Measurements from ENCODE around the gene CCDC107.
A peak's percentile ranks its signal among the peaks of the same experiment; 100 is the strongest.

CCDC107 gene

GRCh38 chr9:35662437-35662836, 4.3 kb downstream of the CCDC107 start:
- DNase-seq: no peak

DNA sequence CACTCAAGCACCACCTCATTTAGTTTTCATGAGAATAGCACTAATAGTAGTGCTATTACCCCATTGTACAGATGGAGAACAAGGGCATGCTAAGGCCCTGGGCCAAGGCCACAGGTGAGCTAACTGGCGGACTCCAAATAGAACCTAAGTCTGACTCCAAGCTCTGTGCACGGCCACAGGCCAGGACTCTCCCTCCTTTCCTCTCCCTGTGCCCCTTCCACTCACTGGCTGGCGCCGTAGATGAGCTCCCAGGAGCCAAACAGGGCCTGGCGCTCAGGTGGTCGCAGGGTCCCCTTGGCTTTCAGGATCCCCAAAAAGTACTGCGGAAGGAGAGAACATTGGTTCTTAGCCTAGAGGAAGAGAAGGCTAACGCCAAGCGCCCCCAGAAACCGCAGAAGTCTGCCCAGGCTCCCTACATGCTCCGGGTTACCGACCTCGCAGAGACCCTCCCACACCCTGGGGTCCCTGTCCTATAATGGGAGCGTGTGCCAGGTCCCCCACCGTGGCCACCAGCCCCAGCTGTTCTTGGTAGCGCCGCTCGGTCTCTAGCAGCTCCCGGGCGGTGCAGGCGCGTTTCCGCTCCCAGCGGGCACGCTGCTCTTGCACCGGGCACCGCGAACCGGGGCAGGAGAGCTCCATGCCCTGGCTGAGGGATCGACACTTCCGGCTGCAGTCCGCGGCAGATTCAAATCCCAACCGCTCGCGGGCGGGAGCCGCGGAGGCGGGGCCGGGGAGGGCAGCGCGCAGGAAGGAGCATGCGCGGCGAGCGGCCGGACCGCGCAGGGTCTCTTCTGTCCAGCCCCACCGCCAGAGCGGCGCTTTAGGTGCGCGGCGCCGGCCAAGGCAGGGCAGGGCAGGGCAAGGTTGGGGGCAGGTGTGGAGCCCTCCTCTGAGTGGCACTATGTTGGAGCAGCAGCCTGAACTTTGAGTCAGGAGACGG, 6.7 kb downstream of the CCDC107 start, which contains the start of gene ARHGEF39:
TSS of gene ARHGEF39 (minus strand) at position 665 of the 940 bp plus-strand sequence. CDS start at position 639, 26 bp downstream.
- peak; percentile 91 for DNase-seq

- DNase-seq: no peak
Measured at GRCh38 chr9:35665471-35665818, 7.4 kb downstream of the CCDC107 start.

DNA sequence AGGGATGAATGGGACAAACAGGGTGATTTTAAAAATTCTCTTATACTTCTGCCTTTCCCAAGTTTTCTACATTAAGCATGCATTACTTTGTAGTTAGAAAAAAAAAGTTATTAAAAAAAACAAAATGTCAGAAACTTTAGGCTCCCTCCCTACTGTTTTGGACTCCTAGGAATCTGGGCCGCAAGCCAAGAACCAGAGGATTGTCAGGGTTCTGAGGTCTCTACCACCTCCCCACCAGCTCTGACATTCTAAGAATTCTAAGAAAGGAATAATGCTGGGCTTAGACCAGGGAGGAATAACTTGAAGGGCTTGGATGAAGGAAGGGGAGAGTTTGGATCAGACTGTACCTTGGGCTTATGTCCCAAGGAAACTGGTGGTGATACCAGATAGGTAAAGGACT, 8.0 kb downstream of the CCDC107 start:
- no peak for DNase-seq

GRCh38 chr9:35666549-35666948, 8.5 kb downstream of the CCDC107 start:
- DNase-seq: no peak

GRCh38 chr9:35667939-35668338, 9.8 kb downstream of the CCDC107 start:
- no peak for DNase-seq

DNA sequence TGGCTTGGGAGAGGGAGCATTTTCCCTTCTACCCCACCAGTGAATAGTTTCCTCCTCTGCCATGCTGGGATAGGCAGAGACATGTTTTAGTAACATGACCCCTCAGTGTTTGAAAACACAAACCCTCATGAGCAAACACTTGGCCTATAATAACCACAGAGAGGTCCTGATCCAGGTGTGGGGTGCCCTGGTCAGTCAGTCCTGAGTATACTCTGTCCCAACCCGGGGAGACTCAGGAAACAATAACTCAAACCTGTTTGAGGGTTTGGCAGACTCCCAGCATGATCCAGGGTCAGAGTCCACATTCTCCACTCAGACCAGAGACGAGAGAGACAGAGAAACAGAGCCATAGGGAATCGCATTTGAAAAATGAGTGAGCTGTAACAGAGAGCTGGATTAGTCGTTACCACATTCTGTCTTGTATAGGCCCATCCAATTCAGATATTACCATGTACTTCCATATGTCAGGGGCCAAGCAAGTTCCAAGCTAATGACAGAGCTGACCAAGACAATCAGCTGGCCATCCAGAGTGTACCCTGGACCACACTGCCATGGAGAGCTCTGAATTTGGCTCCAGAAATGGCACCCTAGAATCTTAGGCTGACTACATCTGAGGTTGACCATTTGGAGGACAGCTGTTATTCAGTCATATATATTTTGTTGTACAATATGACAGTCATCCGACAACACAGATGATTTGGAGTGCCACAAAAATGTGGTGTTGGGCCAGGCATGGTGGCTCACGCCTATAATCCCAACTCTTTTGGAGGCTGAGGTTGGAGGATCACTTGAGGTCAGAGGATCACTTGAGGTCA, 11.4 kb downstream of the CCDC107 start:
- DNase-seq: no peak

DNA sequence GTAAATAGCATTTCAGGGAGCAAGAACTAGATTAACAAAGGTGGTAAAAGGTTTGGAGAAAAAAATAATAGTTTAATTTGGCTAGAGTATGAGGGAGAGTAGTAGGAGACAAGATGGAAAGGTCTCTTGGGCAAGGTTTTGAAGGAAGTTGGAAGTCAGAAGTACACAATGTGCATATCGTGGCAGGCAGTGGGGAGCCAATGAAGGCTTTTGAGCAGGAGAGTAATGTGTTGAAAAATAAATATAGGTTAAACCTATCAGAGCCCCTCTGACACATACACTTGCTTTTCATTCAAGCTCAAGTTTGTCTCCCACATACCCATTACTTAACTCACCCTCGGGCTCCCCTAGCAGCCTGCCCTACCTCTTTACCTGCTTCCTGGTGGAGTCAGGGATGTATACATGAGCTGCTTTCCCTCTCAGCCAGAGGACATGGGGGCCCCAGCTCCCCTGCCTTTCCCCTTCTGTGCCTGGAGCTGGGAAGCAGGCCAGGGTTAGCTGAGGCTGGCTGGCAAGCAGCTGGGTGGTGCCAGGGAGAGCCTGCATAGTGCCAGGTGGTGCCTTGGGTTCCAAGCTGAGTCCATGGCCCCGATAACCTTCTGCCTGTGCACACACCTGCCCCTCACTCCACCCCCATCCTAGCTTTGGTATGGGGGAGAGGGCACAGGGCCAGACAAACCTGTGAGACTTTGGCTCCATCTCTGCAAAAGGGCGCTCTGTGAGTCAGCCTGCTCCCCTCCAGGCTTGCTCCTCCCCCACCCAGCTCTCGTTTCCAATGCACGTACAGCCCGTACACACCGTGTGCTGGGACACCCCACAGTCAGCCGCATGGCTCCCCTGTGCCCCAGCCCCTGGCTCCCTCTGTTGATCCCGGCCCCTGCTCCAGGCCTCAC, 15.3 kb downstream of the CCDC107 start, which contains the start of gene CA9:
TSS of gene CA9 (plus strand) at position 797 of the 893 bp plus-strand sequence. CDS start at position 829, 32 bp downstream.
- peak; percentile 90 for DNase-seq

DNA sequence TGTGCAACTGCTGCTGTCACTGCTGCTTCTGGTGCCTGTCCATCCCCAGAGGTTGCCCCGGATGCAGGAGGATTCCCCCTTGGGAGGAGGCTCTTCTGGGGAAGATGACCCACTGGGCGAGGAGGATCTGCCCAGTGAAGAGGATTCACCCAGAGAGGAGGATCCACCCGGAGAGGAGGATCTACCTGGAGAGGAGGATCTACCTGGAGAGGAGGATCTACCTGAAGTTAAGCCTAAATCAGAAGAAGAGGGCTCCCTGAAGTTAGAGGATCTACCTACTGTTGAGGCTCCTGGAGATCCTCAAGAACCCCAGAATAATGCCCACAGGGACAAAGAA, 15.9 kb downstream of the CCDC107 start:
- DNase-seq: no peak

GRCh38 chr9:35675204-35675603, 17.1 kb downstream of the CCDC107 start:
- DNase-seq: no peak

DNA sequence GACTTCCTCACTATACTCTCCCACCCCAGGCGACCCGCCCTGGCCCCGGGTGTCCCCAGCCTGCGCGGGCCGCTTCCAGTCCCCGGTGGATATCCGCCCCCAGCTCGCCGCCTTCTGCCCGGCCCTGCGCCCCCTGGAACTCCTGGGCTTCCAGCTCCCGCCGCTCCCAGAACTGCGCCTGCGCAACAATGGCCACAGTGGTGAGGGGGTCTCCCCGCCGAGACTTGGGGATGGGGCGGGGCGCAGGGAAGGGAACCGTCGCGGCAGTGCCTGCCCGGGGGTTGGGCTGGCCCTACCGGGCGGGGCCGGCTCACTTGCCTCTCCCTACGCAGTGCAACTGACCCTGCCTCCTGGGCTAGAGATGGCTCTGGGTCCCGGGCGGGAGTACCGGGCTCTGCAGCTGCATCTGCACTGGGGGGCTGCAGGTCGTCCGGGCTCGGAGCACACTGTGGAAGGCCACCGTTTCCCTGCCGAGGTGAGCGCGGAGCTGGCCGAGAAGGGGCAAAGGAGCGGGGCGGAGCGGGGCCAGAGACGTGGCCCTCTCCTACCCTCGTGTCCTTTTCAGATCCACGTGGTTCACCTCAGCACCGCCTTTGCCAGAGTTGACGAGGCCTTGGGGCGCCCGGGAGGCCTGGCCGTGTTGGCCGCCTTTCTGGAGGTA, 17.8 kb downstream of the CCDC107 start:
- no peak for DNase-seq

DNA sequence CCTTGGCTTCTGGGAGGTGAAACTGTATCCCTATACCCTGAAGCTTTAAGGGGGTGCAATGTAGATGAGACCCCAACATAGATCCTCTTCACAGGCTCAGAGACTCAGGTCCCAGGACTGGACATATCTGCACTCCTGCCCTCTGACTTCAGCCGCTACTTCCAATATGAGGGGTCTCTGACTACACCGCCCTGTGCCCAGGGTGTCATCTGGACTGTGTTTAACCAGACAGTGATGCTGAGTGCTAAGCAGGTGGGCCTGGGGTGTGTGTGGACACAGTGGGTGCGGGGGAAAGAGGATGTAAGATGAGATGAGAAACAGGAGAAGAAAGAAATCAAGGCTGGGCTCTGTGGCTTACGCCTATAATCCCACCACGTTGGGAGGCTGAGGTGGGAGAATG, 21.0 kb downstream of the CCDC107 start:
- DNase-seq: no peak

GRCh38 chr9:35679766-35680330, 21.8 kb downstream of the CCDC107 start:
- no peak for DNase-seq

- DNase-seq: no peak
Measured at GRCh38 chr9:35680331-35681105, 22.4 kb downstream of the CCDC107 start.

DNA sequence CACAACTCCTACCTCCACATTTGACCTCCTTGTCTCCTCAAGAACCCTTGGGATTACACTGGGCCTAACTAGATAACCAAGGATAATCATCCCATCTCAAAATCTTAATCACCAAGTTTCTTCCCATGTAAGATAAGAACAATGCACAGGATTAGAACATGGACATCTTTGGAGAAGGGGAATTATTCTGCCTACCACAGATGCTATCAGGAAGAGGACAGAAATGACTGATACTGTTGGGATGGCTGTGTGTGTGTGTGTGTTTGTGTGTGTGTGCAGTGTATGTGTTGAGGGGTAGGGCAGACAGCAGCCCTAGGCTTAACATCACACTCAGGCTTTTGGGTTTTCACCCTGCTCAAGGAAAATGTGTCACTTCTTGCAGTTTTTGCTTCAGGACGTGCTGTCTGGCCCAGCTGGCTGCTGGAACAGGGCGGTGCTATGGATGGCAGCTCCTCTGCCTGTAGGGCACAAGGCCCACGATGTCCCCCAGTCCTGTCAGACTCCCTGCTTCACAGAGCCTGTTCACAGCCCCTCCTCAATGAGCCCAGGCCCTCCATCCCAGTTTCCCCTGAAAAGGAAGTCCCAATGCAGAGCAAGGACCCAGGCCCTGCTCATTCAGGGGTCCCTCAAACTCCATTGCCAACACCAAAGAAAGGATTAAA, 23.4 kb downstream of the CCDC107 start:
- DNase-seq: no peak

GRCh38 chr9:35682051-35682450, 24.0 kb downstream of the CCDC107 start:
- DNase-seq: no peak

- peak; percentile 76 for DNase-seq
Measured at GRCh38 chr9:35682520-35683315, 24.6 kb downstream of the CCDC107 start.

DNA sequence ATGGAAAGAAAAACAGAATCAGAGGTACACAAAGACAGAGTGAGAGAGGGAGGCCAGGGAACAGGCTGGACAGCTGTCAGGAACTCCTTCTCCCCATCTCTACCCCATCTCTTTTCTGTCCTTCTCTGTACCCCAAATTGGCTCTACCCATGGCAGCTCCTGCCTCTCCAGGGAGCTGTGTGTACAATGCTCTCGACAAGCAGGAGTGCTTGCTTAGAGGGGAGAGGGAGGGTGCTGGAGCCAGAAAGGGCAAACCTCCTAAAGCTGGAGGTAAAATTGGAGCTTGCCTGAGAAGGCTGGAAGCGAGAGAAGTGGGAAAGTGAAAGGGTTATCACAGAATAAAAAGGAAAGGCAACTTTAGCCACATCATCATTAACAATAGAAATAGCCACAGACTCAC, 25.2 kb downstream of the CCDC107 start:
- peak; percentile 84 for DNase-seq

- no peak for DNase-seq
Measured at GRCh38 chr9:35684921-35685320, 26.8 kb downstream of the CCDC107 start.

GRCh38 chr9:35685506-35685905, 27.4 kb downstream of the CCDC107 start:
- no peak for DNase-seq

Measured in NCI-H1092 treated with DMSO at 0.1 percent for 48 hours (cell line).